Germinal center (tissue), 1 donor: Measurements from ENCODE around the gene CTNNA3.

Experiments
- DNase-seq: peaks from one replicate; pipeline ENCODE4 v3.0.0; 2012; ENCODE audit warnings: mixed read lengths, low spot score

Gene CTNNA3

DNA sequence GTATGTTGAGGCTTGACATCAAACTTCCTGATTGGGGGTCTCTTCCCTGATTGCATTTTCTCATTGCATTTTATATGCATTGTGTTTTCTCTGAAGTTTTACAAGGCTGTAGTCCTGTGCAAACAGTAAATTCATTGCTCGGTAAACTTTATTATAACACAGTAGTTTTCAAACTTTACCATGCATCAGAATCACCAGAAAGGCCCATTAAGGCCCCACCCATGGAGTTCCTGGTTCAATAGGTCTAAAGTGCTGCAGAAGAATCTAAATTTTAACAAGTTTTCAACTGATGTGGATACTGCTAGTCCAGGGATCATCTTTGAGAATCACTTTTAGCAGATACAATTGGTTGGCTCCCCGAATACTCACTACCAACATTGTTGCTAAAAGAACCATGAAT lies 1404.9 kb downstream of the CTNNA3 start:
- no peak for DNase-seq

DNA sequence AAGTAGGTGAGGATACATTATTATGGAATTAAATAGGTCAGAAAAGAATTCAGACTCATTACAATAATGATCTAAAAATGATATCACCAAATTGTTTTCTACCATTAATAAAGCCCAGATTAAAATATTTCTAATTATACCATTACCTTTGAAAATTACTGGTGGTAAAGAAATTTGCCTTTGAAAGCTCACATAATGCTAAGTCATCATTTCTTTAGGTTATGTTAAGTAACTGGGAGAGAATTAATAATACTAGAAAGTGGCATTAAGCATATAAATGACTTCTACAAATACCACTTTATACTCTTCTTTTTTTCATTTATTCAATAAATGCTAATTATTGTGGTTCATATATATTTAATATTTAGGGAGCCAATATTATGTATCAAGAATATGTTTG lies 1411.4 kb downstream of the CTNNA3 start:
- DNase-seq, result no peak

GRCh38 chr10:66283874-66284464 lies 1412.0 kb downstream of the CTNNA3 start:
- no peak for DNase-seq

- no peak for DNase-seq
These were observed 1412.9 kb downstream of the CTNNA3 start for GRCh38 chr10:66283064-66283463.

DNA sequence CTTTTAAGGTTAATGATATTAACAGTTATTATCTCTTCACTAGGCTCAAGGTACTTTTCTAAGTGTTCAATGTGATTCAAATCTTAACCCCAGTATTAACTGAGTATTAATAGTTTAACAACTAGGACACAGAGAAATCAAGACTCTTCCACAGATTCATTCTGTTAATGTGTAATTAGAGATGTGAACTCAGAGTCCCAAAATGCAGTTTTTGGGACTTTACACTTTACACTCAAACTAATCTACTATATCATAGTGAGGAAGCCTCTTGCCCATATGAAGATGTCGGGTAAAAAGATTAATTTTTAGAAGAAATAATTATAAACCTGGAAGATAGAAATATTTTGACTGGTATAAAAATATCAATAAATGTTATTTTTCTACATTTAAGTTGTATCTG lies 1414.7 kb downstream of the CTNNA3 start:
- DNase-seq, result no peak

DNA sequence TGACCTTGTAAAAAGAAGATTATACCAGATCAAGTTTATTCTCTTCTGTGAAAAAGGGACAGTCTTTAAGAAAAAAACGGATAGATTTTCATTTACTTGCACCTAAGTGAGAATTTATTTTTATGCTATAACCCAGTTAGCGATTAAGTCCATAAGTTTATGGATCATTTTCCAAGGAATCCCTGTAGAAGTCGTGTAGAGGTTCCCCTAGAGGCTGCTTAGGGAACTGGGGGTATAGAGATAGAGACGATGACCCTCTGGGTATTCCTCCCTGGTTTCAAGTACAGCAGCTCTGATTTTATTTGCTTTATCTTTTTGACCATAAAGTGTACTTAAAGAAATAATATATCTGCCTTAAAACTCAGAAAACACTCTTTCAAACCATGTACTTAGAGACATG lies 1418.5 kb downstream of the CTNNA3 start:
- DNase-seq, result no peak

- no peak for DNase-seq
These were observed 1422.0 kb downstream of the CTNNA3 start for GRCh38 chr10:66273966-66274519.

DNA sequence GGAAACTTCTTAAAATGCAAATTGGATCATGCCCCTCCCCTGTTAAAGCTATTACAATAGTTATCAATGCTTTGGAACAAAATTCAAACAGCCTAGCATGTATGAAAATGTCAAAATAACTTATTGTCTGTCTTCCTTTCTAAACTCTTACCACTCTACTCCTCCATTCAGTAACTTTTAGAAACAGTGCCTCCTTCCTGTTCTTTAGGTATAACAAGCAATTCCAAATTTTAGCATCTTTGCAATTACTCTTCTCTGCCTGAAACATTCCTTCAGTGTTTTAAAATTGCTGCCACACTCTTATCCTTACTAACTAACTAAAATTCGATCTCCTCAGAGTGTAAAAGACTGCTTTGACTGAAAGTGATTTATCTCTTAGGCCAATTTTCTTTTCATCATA lies 1430.6 kb downstream of the CTNNA3 start:
- DNase-seq, result no peak

GRCh38 chr10:66259836-66260235 lies 1436.2 kb downstream of the CTNNA3 start:
- DNase-seq, result no peak

DNA sequence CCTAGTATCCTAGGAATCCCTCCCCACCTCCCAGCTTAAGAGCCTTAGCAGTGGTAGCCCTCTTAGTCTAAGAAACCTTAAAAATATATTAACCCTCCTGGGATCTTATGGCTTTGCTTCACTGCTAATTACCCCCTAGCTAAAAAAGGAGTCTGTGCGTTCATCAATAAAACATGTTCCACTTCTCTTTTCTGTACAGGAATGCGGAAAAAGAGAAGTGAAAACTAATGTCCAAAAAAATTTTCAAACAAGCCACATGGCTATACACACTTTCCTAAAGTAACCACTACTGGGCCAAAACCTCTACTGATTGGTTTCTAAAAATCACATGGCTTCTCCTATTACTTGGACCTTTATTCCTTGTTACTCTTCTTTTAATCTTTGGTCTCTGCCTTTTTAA lies 1437.3 kb downstream of the CTNNA3 start:
- no peak for DNase-seq

DNA sequence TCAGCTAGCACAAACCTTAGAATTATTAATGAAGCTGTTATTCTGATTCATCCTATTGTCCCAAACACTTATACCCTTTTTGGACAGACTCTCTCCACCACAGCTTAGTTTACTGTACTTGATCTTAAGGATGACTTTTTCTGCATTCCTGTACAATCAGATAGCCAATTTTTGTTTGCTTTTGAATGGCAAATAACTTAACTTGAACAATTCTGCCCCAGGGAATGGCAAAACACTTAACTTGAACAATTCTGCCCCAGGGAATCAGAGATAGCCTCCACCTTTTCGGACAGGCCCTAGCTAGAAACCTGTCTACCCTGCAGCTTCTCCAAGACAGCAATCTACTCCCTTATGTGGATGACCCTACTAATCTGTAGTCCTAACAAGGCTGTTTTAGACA lies 1438.2 kb downstream of the CTNNA3 start:
- no peak for DNase-seq

DNA sequence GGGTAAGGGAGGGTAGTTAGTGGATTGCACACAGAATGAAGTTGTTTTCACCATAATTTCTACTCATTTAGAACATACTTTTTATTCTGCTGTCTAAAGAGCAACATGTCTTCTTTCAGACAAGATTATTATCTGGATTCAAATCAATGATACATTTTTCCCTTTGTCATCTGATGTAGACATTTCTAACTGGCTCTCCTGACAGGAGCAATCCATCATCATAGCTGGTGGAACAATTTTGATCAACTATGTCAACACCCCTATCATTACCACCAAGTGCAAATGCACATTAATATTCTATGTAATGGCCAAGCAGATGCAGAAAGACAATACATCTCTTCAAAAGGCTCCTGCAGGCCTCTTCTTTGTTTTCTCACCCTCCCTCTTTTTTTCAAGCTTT lies 1443.0 kb downstream of the CTNNA3 start:
- DNase-seq, result no peak

- no peak for DNase-seq
These were observed 1449.8 kb downstream of the CTNNA3 start for GRCh38 chr10:66246177-66246576.

DNA sequence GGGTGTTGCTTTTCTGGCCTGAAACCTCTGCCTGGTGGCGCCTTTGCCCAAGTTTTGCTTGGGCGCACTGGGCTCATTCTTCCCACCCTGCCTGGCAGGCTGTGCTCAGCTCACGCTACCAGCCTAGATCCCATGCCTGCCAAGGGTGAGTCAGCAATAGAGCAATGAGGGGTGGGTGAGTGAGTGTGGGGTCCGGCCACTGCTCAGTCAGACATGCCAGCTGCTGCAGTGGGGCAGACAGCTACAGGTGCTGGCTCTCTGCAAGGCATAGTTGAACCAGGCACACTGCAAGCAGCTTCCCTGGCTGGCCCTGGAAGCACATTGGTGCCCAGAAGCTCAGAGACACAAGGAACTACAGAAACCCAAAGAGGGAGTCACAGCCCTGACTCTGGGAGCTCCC lies 1451.0 kb downstream of the CTNNA3 start:
- DNase-seq, result no peak

DNA sequence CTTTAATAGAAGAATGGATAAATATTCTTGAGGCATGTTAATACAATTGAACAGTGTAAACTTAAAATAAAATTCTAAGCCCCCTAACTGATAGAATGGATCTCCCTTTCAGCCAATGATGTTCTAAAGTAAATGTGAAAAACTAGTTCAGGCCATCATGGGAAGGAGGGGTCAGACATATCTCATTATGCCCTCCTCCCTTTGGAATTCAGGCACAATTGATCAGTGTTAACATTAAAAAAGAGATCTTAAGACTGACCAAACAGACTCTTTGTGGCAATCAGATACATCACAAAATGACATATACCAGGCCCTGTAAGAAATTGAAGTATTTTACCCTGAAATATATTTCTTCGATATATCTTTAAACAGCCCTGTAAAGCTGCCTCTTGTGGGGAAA lies 1453.1 kb downstream of the CTNNA3 start:
- DNase-seq, result no peak

DNA sequence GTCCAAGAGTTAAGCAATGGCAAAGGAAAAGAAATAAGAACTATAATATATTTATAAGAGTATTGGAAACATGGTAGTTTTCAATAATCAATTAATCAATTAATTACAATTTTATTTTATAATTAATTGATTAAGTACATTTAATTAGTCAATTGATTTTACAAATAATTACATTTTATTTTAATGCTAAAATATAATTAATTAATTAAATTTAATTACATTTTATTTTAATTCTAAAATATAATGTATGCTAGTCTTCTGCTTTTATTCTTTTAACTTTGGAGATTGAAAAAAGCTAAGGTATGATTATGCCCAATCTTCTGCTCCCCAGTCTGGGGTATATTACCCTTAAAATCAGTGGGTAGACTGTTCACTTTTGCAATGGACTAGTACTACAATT lies 1456.9 kb downstream of the CTNNA3 start:
- no peak for DNase-seq

- no peak for DNase-seq
These were observed 1457.7 kb downstream of the CTNNA3 start for GRCh38 chr10:66238343-66238742.

DNA sequence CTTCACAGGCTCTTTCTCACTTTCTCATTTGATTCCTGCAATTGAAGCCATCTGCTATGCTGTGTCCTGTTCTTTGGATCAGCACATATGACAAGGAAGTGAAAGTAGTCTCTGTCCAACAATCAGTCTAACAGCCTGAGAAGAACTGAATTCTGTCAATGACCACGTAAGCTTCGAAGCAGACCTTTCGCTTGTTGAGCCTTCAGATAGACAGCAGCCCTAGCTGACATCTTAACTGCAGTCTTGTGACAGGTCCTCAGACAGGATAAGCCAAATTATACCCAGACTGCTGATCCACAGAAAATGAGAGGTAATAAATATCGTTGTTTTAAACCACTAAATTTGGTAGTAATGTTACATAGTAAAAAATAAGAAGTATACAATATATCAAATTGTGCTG lies 1461.1 kb downstream of the CTNNA3 start:
- DNase-seq, result no peak

- DNase-seq, result no peak
These were observed 1467.1 kb downstream of the CTNNA3 start for GRCh38 chr10:66228887-66229286.

DNA sequence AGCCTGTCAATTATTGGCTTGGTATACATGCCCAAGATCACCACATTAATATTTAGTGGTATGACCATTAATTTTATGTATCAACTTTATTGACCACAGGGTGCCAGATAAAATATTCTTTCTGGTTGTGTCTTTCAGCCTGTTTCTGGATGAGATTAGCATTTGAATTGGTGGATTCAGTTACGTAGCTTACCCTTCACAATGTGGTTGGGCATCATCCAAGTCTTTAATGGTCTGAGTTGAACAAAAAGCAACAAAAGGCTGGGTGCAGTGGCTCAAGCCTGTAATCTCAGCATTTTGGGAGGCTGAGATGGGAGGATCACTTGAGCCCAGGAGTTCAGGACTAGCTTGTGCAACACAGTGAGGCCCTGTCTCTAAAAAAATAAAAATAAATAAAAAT lies 1472.3 kb downstream of the CTNNA3 start:
- no peak for DNase-seq

- DNase-seq, result no peak
These were observed 1473.4 kb downstream of the CTNNA3 start for GRCh38 chr10:66222462-66223046.

GRCh38 chr10:66218981-66219587 lies 1476.9 kb downstream of the CTNNA3 start:
- DNase-seq, result no peak

DNA sequence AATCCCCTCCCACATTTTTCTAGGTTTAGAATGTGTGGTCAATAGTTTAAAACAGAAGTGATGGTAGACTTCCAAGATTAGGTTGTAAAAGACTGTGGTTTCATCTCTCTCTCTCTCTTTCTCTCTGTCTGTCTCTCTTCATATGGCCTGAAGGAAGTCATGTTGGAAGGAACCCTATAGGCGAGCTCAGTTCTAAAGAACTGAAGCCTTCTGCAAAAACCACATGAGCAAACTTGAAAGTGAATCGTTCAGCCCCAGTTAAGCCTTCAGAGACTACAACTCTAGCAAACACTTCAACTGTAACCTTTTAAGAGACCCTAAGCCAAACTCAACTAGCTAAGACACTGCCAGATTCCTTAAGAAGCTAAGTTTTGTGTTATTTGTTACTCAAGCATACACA lies 1477.7 kb downstream of the CTNNA3 start:
- DNase-seq, result no peak

- no peak for DNase-seq
These were observed 1480.1 kb downstream of the CTNNA3 start for GRCh38 chr10:66215920-66216319.
